ENCODE measurements around the gene UTP14C.
"Not testable (repeated sequence)": the region's sequence is repeated elsewhere in the genome, so short reads cannot be mapped to it uniquely, and the experiment has no call there.

Gene UTP14C

DNA sequence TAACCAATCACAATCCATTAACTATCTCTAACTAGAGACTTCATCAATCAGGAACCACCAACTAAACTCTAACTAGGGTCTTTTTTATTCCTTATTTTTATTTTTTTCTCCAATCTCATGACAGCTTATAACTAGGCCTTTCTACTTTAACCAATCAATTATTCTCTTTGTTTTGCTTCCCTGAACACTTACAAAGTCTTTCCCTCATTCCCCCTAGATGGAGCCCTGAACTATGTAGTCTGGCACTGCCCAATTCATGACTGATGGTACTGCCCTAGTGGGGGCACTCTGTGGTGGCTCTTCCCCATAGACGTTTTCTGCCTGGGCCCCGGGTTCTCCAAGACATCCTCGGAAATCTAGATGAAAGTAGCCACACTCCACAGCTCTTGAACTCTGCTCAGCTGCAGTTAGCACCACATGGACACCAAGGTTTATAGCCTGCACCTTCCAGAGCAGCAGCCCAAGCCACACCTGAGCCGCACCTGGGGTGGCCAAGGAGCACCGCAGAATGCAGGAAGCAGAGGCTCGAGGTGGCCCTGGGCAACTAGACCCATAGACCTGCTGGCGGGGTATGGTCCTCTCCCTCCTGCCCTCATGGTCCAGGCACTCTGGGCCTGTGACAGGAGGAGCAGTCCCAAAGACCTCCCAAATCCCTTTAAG lies 19.9 kb upstream of the UTP14C start:
- no peak for DNase-seq

DNA sequence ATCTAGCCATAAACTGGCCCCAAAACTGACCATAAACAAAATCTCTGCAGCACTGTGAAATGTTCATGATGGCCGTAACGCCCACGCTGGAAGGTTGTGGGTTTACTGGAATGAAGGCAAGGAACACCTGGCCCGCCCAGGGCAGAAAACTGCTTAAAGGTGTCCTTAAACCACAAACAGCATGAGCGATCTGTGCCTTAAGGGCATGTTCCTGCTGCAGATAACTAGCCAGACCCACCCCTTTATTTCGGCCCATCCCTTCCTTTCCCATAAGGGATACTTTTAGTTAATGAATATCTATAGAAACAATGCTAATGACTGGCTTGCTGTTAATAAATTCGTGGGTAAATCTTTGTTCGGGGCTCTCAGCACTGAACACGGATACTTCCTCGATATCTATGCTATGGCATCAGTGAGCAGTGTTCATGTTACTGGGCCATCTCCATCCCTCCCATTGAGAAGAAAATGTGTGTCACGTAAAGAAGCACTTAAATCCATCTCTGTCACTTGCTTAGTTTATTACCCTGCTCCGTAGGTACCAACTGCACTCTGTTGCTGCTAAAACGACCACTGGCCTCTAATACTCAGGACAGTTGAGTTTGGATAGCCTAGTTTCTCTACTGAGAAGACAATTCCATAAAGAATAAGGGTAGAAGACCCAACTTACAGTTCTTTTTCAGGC lies 18.5 kb upstream of the UTP14C start:
- DNase-seq, result no peak

DNA sequence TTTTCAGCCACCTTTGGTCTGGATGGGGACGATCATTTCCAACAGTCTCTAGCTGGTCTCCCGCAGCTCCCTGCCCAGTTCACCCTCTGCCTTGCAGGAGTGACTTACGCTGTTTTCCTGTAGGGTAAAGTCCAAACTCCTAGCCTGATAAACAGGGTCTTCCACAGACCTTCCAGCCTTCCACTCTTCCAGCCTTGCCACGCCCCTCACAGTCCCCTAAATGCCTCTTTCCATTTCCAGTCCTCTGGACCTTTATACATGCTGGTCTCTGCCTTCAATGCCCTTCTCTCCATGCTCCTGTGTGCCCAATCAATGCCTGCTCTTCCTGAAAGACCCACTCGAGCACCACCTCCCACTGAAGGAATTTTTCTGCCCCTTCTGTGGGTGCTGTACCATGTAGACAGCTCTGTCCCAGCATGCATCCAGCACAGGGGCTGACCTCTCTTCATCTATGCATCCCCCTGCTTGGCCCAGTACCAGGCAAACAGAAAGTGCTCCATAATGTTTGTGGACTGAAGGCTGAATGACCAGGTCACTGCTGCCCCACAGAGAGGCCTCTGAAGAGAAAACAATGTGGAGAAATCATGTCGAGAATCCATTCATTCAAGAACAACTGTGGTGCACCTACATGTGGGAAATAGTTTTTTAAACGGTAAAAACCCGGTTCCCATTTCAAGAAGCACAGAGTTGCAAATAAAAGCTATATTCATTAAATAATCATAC lies 17.8 kb upstream of the UTP14C start:
- no peak for DNase-seq

DNA sequence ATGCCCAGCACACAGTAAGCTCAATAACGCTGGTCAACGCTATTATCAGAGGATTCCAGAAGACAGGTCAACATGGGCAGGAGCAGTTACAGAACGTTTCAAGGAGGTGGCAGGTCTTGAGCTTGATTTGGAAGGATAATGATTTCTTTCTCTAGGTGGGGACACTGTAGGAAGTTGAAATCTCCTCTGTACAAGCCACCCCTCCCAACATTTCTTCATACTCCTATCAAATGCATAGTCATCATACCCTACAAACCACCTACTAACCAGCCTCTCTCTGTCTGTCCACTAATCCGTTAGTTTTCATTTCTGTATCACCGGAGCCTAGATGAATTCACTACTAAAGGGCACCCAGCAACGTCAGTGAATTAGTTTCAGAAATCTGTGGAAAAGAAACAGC lies 14.5 kb upstream of the UTP14C start:
- no peak for DNase-seq

DNA sequence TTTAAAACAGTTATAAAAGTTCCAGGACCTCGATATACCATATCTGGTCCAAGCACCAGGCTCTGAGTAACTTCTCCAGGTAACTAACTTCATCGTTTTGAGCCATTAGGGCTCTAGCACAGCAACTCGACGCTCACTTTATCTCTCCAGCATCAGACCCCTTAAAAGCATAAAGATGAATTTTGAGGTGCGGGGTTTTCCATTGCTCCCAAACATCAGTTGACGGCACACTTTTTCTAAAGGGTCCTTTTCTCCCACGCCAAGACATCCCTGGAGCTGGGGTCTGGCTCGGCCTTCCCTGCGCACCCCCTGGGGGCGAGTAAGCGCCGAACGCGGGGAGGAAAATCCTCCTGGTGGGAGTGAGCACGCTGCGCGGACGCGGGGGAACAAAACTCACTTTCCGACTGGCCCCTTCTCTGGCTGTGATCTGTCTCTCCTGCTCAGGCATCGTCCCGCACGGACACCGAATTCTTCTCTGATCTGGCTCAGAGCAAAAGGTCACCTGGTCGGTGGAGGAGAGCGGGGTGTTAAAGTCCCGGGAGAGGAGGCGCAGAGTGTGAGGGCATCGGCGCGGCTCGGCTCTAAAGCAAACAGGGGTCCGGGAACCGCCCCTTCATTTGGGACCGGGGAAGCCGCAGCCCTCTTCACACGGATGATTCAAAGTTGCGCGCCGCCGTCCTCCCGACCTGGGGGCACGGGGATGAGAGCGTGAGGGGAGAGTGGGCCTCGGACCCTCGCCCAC lies 13.4 kb upstream of the UTP14C start, which contains the start of gene ATP7B:
Gene ATP7B, minus strand, starts transcription at position 561 of the 742 bp plus-strand sequence. Its CDS starts 113 bp downstream, at position 448.
- DNase-seq, result no peak

DNA sequence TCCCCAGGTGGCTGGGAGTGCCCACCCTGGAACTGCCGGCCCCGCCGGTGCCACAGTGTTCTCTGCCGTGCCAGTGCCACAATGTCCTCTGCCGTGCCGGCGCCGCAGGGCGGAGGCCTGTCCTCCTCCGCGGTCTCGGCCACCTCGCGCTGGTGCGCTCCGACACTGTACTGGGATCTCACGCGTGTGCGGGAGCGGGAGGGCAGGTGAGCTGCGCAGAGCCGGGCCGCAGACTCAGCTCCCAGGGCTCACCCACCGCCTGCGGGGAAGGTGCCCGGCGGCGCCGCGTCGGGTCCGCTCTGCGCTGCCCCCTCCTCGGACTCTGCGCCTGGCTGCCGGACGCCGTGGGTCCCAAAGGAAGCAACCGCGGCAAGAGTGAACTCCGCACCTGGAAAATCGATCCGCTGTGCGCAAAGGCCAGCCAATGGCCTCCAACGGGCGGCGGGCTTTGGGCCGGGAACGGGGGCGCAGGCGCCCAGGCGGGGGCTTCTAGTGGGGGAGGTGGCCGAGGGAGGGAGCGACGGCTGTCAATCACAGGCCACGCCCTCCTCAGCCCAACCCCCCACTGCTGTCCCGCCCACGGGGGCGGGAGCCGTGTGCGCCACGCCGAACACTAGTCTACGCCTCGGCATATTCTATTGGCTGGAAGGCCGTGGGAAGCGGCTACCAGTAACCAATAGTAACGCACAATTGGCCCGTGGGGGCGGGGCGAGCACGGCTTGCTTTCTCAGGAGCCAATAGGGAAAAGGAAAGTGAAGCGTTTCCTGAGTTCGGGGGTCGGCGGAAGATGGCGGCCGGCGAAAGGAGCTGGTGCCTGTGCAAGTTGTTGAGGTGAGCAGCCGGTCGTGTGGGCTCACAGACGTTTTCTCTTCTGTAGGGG lies 12.6 kb upstream of the UTP14C start, which contains the start of gene ALG11:
Gene ALG11, plus strand, starts transcription at position 767 of the 880 bp plus-strand sequence. Its CDS starts 21 bp downstream, at position 788.
- peak; percentile 67 for DNase-seq

DNA sequence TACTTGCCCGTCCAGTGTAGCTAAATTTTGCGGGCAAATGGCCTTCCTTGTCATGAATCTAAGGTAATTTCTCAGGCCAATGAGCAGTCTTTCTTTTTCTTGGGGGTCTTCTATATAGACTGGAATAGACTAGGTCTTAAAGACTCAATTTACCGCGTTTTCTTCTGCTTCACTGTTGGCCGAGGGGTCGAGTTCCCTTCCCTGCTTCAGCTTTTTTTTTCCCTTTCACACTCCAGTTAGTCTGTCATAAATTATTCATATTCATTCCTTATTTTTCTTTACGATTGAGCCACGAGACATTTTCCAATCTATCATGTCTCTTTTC lies 12.0 kb upstream of the UTP14C start:
- DNase-seq, result no peak

DNA sequence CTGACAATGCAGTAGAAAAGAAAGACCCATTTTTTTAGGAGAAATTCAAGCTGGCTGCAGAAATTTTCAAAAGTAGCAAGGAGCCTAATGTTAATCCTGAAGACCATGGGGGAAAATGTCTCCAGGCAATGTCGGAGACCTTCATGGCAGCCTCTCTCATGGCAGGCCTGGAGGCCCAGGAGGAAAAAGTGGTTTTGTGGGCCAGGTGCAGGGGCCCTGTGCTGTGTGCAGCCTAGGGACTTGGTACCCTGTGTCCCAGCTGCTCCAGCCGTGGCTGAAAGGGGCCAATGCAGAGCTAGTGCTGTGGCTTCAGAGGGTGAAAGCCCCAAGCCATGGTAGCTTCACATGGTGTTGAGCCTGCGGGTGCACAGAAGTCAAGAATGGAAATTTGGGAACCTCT lies 8.2 kb upstream of the UTP14C start:
- DNase-seq, result no peak

DNA sequence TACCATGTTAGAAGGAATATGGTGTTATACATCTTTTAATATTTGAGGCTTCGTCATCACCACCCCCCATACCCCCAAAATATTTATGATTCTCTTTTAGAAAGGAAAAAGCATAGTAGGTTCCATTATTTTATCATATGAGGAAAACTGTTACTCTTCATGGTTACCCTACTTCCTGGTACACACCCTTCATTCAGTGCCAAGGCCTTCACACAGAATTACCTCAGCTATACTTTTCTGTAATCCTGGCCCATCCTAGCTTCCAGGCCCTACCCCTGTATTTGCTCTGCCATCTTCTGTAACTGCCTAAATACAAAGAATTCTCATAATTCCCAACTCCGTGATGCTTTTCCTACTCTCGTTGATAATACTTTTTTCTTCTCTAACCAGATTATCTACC lies 4.3 kb upstream of the UTP14C start:
- DNase-seq, result no peak

DNA sequence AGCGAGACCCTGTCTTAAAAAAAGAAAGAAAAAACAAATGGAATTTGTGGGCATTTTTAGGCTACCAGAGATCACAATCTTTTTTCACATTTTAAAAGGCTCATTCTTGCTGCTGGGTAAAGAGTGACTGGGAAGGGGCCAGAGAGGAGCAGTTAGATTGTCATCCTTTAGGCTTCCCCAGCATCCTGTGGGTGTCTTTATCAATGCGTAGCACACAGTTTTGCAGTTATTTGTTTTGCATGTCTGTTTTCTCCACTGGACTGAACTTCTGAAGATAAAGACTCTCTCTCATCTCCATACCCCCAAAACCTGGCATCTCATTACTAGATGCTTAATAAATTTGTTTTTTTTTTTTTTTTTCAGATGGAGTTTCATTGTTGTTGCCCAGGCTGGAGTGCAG lies 2.1 kb upstream of the UTP14C start:
- DNase-seq, result no peak

DNA sequence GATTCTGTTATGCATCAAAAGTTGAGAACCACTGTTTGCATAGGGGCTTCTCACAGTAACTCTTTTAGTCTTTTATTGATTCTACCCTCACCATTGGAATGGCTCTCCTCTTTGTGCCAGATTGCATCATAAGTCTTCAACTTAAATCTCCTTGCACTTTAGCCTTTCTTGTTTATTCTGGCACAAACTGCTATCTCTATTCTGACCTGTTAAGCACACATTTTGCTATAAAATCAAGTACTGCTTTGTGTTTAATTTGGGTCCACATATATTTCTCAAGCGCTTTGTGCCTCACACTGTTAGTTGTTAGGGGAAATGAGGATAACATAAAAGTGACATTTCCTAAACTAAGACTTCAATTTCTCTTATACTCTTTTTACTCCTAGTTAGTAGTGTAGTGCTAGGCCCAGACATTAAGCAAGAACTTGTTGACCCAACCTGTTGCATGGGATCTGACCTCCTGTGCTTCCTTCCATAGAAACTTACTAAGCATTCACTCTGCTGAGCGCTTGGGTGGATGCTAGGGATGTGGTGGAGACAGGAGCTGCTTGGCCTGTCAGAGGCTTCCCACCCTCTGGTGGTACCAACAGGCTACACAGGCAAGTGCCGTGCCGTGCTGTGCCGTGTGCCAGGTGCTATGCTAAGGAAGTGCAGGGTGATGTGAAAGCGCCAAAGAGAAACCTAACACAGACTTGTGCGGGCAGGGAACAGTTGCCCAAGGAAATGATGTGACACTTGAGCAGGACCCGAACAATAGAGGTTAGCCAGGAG lies 1.2 kb downstream of the UTP14C start:
- DNase-seq, result no peak

DNA sequence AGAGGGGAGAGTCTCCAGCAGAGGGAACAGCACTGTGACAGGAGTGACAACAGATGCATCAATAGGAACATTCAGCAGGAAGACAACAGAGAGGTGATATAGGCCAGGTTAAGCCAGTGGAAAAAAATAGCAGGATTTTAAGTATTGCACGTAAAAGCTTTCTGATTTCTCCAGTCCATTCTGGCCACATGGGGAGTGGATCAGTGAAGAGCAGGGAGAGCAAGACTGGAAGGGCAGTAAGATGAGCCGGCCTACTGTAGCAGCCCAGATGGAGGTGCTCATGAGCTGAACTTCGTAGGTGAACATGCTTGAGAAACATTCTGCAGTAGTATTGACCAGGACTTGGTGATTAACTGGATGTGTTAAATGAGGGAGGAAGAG lies 1.7 kb downstream of the UTP14C start:
- no peak for DNase-seq

DNA sequence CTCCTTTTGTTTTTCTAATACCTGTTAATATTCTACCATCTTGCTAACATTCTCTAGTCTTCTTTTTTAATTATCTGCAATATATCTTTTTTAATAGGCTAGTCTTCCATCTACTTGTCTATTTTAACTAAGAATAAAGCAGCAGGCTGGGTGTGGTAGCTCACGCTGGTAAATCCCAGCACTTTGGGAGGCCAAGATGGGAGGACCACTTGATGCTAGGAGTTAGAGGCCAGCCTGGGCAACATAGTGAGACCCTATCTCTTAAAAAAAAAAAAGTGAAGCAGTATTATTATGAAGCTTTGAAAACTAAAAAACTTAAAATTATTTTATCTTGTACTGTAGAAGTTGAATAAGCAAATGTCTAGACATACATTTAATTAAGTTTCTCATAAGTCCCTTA lies 3.3 kb downstream of the UTP14C start:
- no peak for DNase-seq

DNA sequence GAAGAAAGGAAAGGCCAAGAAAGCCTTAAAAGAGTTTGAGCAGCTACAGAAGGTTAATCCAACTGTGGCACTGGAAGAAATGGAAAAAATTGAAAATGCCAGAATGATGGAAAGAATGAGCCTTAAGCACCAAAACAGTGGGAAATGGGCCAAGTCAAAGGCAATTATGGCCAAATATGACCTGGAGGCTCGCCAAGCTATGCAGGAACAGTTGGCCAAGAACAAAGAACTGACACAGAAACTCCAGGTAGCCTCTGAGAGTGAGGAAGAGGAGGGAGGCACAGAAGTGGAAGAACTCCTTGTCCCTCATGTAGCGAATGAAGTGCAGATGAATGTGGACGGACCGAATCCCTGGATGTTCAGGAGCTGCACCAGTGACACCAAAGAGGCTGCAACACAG lies 5.1 kb downstream of the UTP14C start:
- no peak for DNase-seq

DNA sequence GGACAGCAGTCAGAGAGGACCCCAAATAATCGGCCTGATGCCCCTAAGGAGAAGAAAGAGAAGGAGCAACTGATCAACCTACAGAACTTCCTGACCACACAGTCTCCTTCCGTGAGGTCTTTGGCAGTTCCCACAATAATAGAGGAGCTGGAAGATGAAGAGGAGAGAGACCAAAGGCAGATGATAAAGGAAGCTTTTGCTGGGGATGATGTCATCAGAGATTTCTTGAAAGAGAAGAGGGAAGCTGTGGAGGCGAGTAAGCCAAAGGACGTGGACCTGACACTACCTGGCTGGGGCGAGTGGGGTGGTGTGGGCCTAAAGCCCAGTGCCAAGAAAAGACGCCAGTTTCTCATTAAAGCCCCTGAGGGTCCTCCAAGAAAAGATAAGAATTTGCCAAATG lies 5.9 kb downstream of the UTP14C start:
- DNase-seq, result not testable (repeated sequence)

DNA sequence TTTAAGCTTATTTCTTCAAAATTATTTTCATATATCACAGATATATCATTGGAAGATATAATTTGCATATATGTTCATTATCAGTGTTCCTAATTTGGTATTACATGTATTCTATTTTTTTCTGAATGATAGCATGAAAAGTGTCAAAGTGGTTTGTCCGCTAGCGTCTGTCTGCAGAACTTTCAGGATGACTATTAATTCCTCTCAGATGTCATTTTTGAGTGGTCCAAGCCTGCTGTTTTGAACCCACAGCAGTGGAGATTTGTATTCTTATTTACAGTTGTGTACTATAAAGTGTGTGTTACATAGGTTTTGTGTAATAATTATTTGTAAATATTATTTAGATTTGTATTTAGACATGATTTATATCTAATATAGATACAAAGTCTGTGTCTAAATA lies 8.5 kb downstream of the UTP14C start:
- no peak for DNase-seq

DNA sequence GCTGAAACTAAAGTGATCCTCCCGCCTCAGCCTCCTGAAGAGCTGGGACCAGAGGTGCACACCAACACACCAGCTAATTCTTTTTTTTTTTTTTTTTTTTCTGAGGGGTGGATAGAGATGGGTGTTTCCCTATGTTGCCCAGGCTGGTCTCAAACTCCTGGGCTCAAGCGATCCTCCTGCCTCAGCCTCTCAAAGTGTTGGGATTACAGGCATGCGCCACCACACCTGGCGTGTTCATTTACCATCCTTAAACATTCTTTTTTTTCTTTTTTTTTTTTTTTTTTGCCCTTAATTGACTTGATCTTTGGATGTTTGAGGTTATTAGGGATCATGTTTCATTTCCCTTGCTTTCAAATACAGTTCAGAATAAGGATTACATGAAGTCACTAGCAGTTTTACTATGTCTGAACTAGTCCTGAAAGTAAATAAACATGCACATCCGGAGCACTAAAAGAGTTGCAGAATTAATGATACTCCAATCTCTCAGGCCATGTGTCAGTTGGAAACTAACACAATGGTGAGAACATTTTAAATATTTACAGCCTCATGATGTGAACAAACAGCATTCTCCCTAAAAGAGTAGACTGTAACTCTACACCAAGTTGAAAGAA lies 10.2 kb downstream of the UTP14C start:
- DNase-seq, result no peak

DNA sequence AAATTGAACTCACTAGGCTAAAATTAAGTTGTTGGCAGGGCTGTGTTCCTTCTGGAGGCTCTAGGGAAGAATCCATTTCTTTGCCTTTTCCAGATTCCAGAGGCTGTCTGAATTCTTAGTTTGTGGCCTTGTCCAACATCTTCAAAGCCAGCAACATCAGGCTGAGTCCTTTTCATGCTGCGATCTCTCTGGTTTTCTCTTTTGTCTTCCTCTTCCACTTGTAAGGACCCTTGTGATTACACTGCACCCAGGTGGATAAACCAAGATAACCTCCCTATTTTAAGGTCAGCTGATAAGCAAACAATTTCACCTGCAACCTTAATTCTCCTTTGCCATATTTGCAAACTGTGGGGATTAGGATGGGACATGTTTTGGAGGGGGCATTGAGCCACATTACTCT lies 11.5 kb downstream of the UTP14C start:
- no peak for DNase-seq

DNA sequence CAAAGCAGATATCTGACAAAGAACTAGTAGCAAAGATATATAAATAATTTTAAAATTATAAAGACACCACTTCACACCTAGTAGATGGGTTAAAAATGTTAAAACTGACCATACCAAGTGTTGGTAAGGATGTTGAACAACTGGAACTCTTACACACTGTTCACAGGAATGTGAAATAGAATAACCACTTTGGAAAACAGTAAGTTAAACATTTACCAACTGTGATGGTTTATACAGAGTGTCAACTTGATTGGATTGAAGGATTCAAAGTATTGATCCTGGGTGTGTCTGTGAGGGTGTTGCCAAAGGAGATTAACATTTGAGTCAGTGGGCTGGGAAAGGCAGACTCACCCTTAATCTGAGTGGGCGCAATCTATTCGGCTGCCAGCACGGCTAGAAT lies 19.2 kb downstream of the UTP14C start:
- no peak for DNase-seq

DNA sequence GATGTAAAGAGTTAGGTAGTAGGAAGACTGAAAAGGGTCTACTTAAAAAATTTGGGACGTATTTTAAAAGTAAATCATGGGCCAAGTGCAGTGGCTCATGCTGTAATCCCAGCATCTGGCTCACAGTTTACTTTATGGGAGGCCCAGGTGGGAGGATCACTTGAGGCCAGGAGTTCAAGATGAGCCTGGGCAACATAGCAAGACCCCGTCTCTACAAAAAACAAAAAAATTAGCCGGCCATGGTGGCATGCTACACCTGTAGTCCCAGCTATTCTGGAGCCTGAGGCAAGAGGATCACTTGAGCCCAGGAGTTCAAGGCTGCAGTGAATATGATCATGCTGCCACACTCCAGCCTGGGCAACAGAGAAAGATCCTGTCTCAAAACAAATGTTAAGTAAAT lies 23.0 kb downstream of the UTP14C start:
- no peak for DNase-seq

DNA sequence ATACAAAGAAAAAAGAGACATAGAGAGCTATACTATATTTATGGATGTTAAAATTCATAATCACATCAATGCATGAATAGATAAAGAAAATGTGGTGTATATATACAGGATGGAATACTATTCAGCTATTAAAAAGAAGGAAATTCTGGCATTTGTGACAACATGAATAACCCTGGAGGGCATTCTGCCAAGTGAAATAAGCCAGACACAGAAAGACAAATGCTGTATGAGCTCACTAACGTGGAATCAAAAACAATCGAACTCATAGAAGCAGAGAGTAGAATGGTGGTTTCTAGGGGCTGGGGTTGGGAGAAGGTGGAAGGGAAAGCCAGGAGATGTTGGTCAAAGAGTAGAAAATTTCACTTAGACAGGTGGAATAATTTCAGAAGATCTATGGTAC lies 24.0 kb downstream of the UTP14C start:
- no peak for DNase-seq
